Measurements from ENCODE around the gene OSBP.

OSBP gene

DNA sequence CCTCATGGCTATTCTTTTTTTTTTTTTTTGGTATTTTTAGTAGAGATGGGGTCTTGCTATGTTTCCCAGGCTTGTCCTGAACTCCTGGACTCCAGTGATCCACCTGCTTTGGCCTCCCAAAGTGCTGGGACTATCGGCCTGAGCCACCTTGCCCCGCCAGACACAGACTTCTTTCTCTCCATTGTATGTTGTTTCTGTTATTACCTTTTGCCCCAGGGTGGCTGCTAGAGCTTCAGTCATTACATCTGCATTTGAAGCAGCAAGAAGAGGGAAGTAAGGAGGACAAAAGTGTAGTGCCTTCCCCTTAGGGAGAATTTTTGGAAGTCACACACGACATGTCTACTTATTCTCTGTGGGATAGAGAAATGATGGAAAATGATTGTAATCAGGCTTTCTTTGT is 10.1 kb upstream of the OSBP start:
- in situ Hi-C loops (cut with HindIII; ENCODE audit: low pct_unique_long_range_greater_than_20kb, low sequenced_read_pairs), result no loop called here
- no peak for TF ChIP-seq JUND (IDR thresholded peaks at IDR 0.05; ENCODE audit: low read depth)
- DNase-seq (ENCODE audit: low read depth in 1 of 2, low spot score in 1 of 2), result no peak

- DNase-seq (ENCODE audit: low read depth in 1 of 2, low spot score in 1 of 2), result no peak
- in situ Hi-C loops (cut with HindIII; ENCODE audit: low pct_unique_long_range_greater_than_20kb, low sequenced_read_pairs), result no loop called here
- TF ChIP-seq JUND (IDR thresholded peaks at IDR 0.05; ENCODE audit: low read depth), result no peak
Measured at GRCh38 chr11:59617876-59618275, 2.3 kb upstream of the OSBP start.

- in situ Hi-C loops (cut with HindIII; ENCODE audit: low pct_unique_long_range_greater_than_20kb, low sequenced_read_pairs), result no loop called here
- no peak for DNase-seq (ENCODE audit: low read depth in 1 of 2, low spot score in 1 of 2)
- TF ChIP-seq JUND (IDR thresholded peaks at IDR 0.05; ENCODE audit: low read depth), result no peak
Measured at GRCh38 chr11:59616396-59616982, 915 bp upstream of the OSBP start.

- no peak for TF ChIP-seq JUND (IDR thresholded peaks at IDR 0.05; ENCODE audit: low read depth)
- in situ Hi-C loops (cut with HindIII; ENCODE audit: low pct_unique_long_range_greater_than_20kb, low sequenced_read_pairs), result no loop called here
- DNase-seq (ENCODE audit: low read depth in 1 of 2, low spot score in 1 of 2), result peak; percentile 44 to 84
Measured at GRCh38 chr11:59615120-59615636, 396 bp downstream of the OSBP start.

DNA sequence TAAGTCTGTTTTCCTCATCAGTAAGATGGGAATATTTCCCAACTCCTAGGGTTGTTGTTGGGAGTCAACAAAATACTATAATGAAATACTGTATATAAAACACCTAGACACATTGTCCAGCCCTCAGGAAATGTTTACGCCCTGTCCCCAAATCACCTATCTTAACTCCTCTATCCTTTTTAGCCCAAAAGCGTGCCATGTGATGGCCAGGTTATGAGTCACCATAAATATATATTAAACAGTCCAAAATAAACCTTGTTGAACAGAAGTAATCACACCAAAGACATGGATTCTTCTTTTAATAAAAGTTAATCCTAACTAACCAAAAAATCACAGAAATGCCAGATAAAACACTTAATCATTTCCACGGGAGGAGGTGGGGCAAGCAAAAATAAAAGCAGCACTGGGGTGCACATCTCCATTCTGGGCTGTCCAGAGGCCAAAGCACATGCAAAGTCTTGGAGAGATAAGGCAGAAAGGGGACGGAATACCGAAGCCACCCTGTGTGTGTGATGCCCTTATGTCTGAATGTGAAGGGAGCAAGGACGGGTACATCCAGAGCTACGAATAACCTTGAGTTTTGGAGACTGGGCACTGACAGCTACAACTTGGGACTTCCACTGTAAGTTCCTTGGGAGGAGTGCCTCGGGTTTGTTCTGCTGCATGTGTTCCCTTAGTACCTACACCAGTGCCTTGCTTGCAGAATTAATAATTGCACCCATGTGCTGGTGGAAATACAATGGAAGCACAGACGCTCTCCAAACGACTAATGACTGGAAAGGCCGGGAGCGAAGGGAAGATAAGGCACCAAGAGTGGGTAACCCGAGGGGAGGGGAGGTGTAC is 1.1 kb downstream of the OSBP start:
- in situ Hi-C loops (cut with HindIII; ENCODE audit: low pct_unique_long_range_greater_than_20kb, low sequenced_read_pairs), result no loop called here
- DNase-seq (ENCODE audit: low read depth in 1 of 2, low spot score in 1 of 2), result peak in 1 of 2 experiments; percentile 21
- TF ChIP-seq JUND (IDR thresholded peaks at IDR 0.05; ENCODE audit: low read depth), result no peak

DNA sequence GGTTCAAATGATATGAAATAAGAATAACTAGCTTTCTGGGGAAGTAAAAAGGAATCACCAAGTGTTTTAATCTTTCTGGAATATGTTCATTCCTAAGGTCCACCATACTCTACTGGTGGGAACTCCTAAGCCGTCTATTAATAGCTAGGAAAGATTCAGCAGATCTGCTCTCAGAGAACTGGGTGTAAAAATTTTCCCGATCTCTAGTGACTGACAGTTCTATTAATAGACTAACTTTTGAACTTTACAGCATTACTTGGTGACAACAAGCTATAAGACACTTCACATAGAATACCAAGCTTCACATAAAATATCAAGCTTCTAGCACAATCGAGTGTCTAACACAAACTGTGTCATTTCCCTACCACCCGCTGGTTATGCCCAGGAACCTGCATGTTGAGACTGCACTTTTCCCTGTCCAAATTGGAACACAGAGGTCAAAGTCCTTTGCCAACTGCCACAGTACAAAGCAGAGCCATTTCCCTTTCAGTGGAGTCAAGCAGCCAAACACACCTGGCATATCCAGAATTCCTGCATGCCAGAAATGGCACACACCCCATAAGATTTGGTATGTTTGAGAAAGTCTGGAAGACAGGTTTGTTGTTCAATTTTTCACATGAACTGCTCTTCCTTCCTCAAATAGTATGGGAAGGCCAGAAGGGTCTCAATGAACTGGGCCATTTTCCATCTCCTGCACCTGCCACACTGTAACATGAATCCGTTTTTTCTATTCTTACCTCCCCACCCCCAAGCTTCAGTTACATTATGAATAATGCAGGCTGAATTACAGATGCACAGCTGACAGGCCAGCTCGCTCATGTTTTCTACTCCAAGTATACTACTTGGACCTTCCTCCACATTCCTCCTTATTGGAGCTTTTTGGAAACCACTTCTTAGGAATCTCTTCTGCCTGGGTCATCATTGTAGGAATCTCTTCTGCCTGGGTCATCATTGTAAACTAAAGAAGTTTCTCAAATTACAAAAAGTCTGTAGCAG is 3.7 kb downstream of the OSBP start:
- in situ Hi-C loops (cut with HindIII; ENCODE audit: low pct_unique_long_range_greater_than_20kb, low sequenced_read_pairs), result no loop called here
- no peak for TF ChIP-seq JUND (IDR thresholded peaks at IDR 0.05; ENCODE audit: low read depth)
- peak; percentile 30 to 88 for DNase-seq (ENCODE audit: low read depth in 1 of 2, low spot score in 1 of 2)

GRCh38 chr11:59610289-59610688 is 5.3 kb downstream of the OSBP start:
- in situ Hi-C loops (cut with HindIII; ENCODE audit: low pct_unique_long_range_greater_than_20kb, low sequenced_read_pairs), result no loop called here
- no peak for TF ChIP-seq JUND (IDR thresholded peaks at IDR 0.05; ENCODE audit: low read depth)
- DNase-seq (ENCODE audit: low read depth in 1 of 2, low spot score in 1 of 2), result no peak

DNA sequence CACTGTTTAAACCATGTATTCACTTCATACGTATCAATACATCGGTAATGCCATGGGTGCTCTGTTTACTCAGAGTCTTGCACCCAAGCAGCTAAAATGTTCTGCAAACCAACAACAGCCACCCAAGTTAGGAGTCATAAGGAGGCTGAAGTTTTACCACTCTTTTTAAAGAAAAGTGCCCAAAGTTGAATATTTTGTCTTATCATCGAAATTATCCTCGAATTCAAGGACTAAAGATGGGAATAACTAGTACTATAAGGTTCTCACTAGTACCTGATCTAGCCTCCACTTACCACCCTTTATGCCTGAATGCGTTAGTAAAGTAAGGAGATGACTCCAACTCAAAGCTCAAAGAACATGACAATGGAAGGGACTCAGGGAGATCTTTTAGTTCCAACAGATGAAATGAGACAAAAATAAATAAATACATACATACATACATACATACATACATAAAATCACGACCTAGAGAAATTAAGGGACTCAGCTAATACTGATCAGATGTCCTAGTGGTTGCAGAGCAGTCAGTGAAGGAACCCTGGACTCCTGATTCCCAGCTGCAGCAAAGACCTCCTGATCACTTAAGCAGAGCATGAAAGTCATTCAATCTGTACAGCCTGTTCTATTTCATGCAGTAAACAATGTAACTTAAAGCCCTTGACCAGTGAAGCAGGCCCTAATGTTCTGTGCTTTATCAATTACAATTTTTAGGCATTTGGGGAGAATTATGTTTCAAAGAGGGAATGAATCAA is 7.7 kb downstream of the OSBP start:
- no peak for TF ChIP-seq JUND (IDR thresholded peaks at IDR 0.05; ENCODE audit: low read depth)
- no peak for DNase-seq (ENCODE audit: low read depth in 1 of 2, low spot score in 1 of 2)
- in situ Hi-C loops (cut with HindIII; ENCODE audit: low pct_unique_long_range_greater_than_20kb, low sequenced_read_pairs), result no loop called here

DNA sequence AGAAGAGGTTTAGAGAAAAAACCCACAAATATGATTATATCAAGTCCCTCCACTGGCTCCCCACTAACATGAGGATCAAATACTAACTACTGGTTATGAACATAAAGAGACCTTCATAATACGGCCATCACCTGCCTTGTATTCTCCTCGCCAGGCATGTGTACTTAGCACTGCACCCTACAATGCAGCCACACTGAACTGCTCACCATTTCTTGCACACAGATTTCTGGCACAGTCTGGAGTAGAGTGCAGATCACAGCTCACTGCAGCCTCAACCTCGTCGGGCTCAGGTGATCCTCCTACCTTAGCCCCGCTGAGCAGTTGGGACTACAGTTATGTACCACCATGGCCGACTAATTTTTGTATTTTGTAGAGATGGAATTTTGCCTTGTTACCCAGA is 13.1 kb downstream of the OSBP start:
- in situ Hi-C loops (cut with HindIII; ENCODE audit: low pct_unique_long_range_greater_than_20kb, low sequenced_read_pairs), result no loop called here
- DNase-seq (ENCODE audit: low read depth in 1 of 2, low spot score in 1 of 2), result no peak
- TF ChIP-seq JUND (IDR thresholded peaks at IDR 0.05; ENCODE audit: low read depth), result no peak

DNA sequence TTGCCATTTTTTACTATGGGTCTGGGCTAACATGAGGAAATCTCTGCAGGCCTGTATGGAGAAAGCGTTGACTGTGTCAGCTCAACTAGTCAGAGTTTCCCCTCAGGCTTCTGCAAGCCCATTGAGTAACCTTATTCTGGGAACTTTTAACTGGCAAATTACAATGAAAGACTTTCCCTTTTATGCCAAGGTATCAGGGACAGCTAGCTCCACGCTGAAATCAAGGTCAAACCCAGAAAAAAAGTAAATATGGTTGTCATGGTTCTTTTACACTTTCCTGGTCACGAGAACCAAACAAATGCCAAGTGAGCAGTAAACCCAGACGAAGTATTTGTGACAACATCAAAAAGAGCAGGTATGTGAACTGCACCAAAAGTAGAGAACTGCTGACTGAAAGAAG is 13.8 kb downstream of the OSBP start:
- in situ Hi-C loops (cut with HindIII; ENCODE audit: low pct_unique_long_range_greater_than_20kb, low sequenced_read_pairs), result no loop called here
- TF ChIP-seq JUND (IDR thresholded peaks at IDR 0.05; ENCODE audit: low read depth), result no peak
- no peak for DNase-seq (ENCODE audit: low read depth in 1 of 2, low spot score in 1 of 2)

DNA sequence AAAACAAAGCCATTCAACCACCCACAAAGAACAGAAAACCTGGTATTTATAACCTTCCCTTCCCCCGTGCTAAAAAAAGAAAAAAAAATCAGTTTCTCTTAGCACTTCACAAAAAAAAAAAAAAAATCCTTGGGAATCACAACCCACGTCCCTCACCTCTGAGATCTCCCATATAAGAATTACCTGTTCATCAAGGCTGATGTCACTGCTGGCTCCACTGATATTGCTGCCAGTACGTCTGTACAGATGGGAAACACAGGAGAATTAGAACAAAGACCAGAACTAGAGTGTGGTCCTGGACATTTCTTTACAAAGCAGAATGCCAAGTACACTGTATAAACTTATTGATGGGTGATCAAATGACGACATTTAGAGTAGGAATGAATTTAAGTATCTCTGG is 14.9 kb downstream of the OSBP start:
- no peak for DNase-seq (ENCODE audit: low read depth in 1 of 2, low spot score in 1 of 2)
- in situ Hi-C loops (cut with HindIII; ENCODE audit: low pct_unique_long_range_greater_than_20kb, low sequenced_read_pairs), result no loop called here
- no peak for TF ChIP-seq JUND (IDR thresholded peaks at IDR 0.05; ENCODE audit: low read depth)

- no peak for DNase-seq (ENCODE audit: low read depth in 1 of 2, low spot score in 1 of 2)
- TF ChIP-seq JUND (IDR thresholded peaks at IDR 0.05; ENCODE audit: low read depth), result no peak
- in situ Hi-C loops (cut with HindIII; ENCODE audit: low pct_unique_long_range_greater_than_20kb, low sequenced_read_pairs), result no loop called here
Measured at GRCh38 chr11:59600234-59600633, 15.3 kb downstream of the OSBP start.

Data from T47D (cell line).